Sciatic nerve (tissue), 2 donors: ENCODE data around the gene LRP1B. TPM values are rescaled to one million over a fixed set of nuclear protein-coding genes. Genes with fewer than 3 reads are reported as not detected.
"Not testable (repeated sequence)": the region's sequence is repeated elsewhere in the genome, so short reads cannot be mapped to it uniquely, and the experiment has no call there.

Experiments
- ATAC-seq: fragments of 200-7000 bp; cut with Tn5 transposase; one replicate; pipeline ENCODE4 v1.9.1; 2020; ENCODE audit warnings: mild to moderate bottlenecking, moderate library complexity
- DNase-seq: peaks from one replicate; pipeline ENCODE4 v3.0.0-alpha.2; 2020; ENCODE audit warnings: low spot score
- intact Hi-C: fragments of 100-400 bp; cut with DNase I; formaldehyde crosslinking; loops from one replicate; pipeline ENCODE4 v1.14.2; 2022
- total RNA-seq: library from RNA; stranded (reverse); fragmentation: NEBNext Ultra II Directional; extraction: Animal tissue kit (Norgen Biotek cat#: 25700); gene quantifications from one replicate; pipeline ENCODE4 v1.2.1, GENCODE V29; 2021
- donor health status: DM: no; HTN: no; CAD: no.
- donor health status: DM: no; HTN: no; CAD: no.

LRP1B gene
- total RNA-seq, 1 donor from 2014 or later = 0.62 TPM

GRCh38 chr2:141835103-141835502 is 295.7 kb downstream of the LRP1B start:
- intact Hi-C loops = no loop called here

GRCh38 chr2:141828761-141829160 is 302.1 kb downstream of the LRP1B start:
- ATAC-seq (no peak), DNase-seq (no peak)
- intact Hi-C loops = no loop called here

More at GRCh38 chr2:141835103-141835502, 295.7 kb downstream of the LRP1B start:
- DNase-seq (no peak), ATAC-seq (no peak)

GRCh38 chr2:141824790-141825189 is 306.0 kb downstream of the LRP1B start:
- intact Hi-C loops = no loop called here
- ATAC-seq = no peak
- no peak for DNase-seq

- intact Hi-C loops = no loop called here
- ATAC-seq (no peak), DNase-seq (no peak)
Measured at GRCh38 chr2:141820893-141821292, 309.9 kb downstream of the LRP1B start.

GRCh38 chr2:141815320-141815719 is 315.5 kb downstream of the LRP1B start:
- DNase-seq, ATAC-seq, intact Hi-C loops: not testable (repeated sequence)

- ATAC-seq (no peak), DNase-seq (no peak)
- intact Hi-C loops = no loop called here
Measured at GRCh38 chr2:141814150-141814549, 316.7 kb downstream of the LRP1B start.

- DNase-seq (no peak), ATAC-seq (no peak)
- intact Hi-C loops = no loop called here
Measured at GRCh38 chr2:141810148-141810547, 320.7 kb downstream of the LRP1B start.

- intact Hi-C loops = no loop called here
- no peak for DNase-seq
Measured at GRCh38 chr2:141806090-141806489, 324.7 kb downstream of the LRP1B start.

GRCh38 chr2:141805302-141805701 is 325.5 kb downstream of the LRP1B start:
- no peak for DNase-seq
- intact Hi-C loops = no loop called here
- ATAC-seq = no peak

More at GRCh38 chr2:141806090-141806489, 324.7 kb downstream of the LRP1B start:
- no peak for ATAC-seq

GRCh38 chr2:141796449-141796848 is 334.4 kb downstream of the LRP1B start:
- ATAC-seq = no peak
- DNase-seq = no peak
- intact Hi-C loops = no loop called here

GRCh38 chr2:141791521-141791920 is 339.3 kb downstream of the LRP1B start:
- DNase-seq (no peak), ATAC-seq (no peak)
- intact Hi-C loops = no loop called here

- ATAC-seq = no peak
Measured at GRCh38 chr2:141782574-141782973, 348.2 kb downstream of the LRP1B start.

GRCh38 chr2:141778315-141778835 is 352.4 kb downstream of the LRP1B start:
- DNase-seq = no peak
- ATAC-seq = no peak
- intact Hi-C loops = no loop called here

More at GRCh38 chr2:141782574-141782973, 348.2 kb downstream of the LRP1B start:
- intact Hi-C loops = no loop called here
- no peak for DNase-seq

- no peak for ATAC-seq
- intact Hi-C loops = no loop called here
- DNase-seq = no peak
Measured at GRCh38 chr2:141770530-141770929, 360.3 kb downstream of the LRP1B start.

- ATAC-seq = no peak
- intact Hi-C loops = no loop called here
- no peak for DNase-seq
Measured at GRCh38 chr2:141767691-141768090, 363.1 kb downstream of the LRP1B start.

GRCh38 chr2:141767051-141767450 is 363.8 kb downstream of the LRP1B start:
- DNase-seq = no peak
- intact Hi-C loops = no loop called here
- no peak for ATAC-seq

- no peak for DNase-seq
- intact Hi-C loops = no loop called here
- no peak for ATAC-seq
Measured at GRCh38 chr2:141766225-141766624, 364.6 kb downstream of the LRP1B start.

GRCh38 chr2:141748616-141749015 is 382.2 kb downstream of the LRP1B start:
- intact Hi-C loops = no loop called here
- DNase-seq (no peak), ATAC-seq (no peak)

GRCh38 chr2:141741652-141742051 is 389.2 kb downstream of the LRP1B start:
- intact Hi-C loops = no loop called here
- no peak for DNase-seq
- no peak for ATAC-seq

GRCh38 chr2:141737492-141738255 is 393.1 kb downstream of the LRP1B start:
- intact Hi-C loops = loop anchor here (5.0 kb wide), 1 partner anchor 120 kb away; no protein-coding TSS in a partner anchor
- ATAC-seq (no peak), DNase-seq (no peak)

GRCh38 chr2:141736466-141736865 is 394.4 kb downstream of the LRP1B start:
- DNase-seq (no peak), ATAC-seq (no peak)
- intact Hi-C loops = loop anchor here (5.0 kb wide), 1 partner anchor 119 kb away; no protein-coding TSS in a partner anchor
